HEK293 (cell line): ENCODE results near the gene SLC25A36.
"Not testable (repeated sequence)": the region's sequence is repeated elsewhere in the genome, so short reads cannot be mapped to it uniquely, and the experiment has no call there.

ENCODE experiments used
- ATF2 ChIP-seq: fragments of 450-650 bp; formaldehyde crosslinking; IDR thresholded peaks from 2 replicates; pipeline ENCODE4 v1.5.1; 2016; ENCODE audit warnings: missing biosample characterization, missing genetic modification characterization, low read depth
- REPIN1 ChIP-seq: fragments of 450-650 bp; formaldehyde crosslinking; IDR thresholded peaks from 2 replicates; pipeline ENCODE4 v1.5.1; 2017; ENCODE audit warnings: missing biosample characterization, missing genetic modification characterization, low read depth
- ZBTB7A ChIP-seq: fragments of 450-650 bp; formaldehyde crosslinking; IDR thresholded peaks from 2 replicates; pipeline ENCODE4 v1.5.1; 2016; ENCODE audit warnings: low read depth, missing biosample characterization, missing genetic modification characterization
- ZNF23 ChIP-seq: fragments of 450-650 bp; formaldehyde crosslinking; IDR thresholded peaks from 2 replicates; pipeline ENCODE4 v1.5.1; 2016; ENCODE audit warnings: missing biosample characterization, missing genetic modification characterization, borderline replicate concordance
- ZNF239 ChIP-seq: fragments of 450-650 bp; formaldehyde crosslinking; IDR thresholded peaks from 2 replicates; pipeline ENCODE4 v1.5.1; 2016; ENCODE audit warnings: missing biosample characterization, missing genetic modification characterization
- ZNF600 ChIP-seq: fragments of 450-650 bp; formaldehyde crosslinking; IDR thresholded peaks from 2 replicates; pipeline ENCODE4 v1.5.1; 2016; ENCODE audit warnings: missing biosample characterization, missing genetic modification characterization
- TF ChIP-seq, protein P1 (sequence below): fragments of 450-650 bp; formaldehyde crosslinking; IDR thresholded peaks from 2 replicates; pipeline ENCODE4 v1.5.1; 2016; ENCODE audit warnings: missing biosample characterization, missing genetic modification characterization
- TF ChIP-seq, protein P2 (sequence below): fragments of 450-650 bp; IDR thresholded peaks from 2 replicates; pipeline ENCODE4 v1.5.1; 2018; ENCODE audit warnings: missing biosample characterization, missing genetic modification characterization
- TF ChIP-seq, protein P3 (sequence below): fragments of 450-650 bp; formaldehyde crosslinking; IDR thresholded peaks from 2 replicates; pipeline ENCODE4 v1.5.1; 2016; ENCODE audit warnings: missing biosample characterization, missing genetic modification characterization

DNA sequence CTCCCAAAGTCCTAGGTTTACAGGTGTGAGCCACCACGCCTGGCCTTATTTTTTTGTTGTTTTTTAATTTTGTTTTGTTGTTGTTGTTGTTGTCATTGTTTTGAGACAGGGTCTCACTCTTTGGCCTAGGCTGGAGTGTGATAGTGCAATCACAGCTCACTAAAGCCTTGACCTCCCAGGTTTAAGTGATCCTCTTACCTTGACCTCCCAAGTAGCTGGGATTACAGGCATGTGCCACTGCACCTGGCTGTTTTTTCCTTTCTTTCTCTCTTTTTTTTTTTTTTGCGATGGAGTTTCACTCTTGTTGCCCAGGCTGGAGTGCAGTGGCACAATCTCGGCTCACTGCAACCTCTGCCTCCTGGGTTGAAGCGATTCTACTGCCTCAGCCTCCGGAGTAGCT is 10.1 kb downstream of the SLC25A36 start:
- not testable (repeated sequence) for TF ChIP-seq ZNF600 (tag by site-specific recombination); ZNF239; ZNF23; ATF2 (tag by site-specific recombination); ZBTB7A (tag by site-specific recombination); REPIN1 (tag by site-specific recombination)
- TF ChIP-seq, protein P1, sequence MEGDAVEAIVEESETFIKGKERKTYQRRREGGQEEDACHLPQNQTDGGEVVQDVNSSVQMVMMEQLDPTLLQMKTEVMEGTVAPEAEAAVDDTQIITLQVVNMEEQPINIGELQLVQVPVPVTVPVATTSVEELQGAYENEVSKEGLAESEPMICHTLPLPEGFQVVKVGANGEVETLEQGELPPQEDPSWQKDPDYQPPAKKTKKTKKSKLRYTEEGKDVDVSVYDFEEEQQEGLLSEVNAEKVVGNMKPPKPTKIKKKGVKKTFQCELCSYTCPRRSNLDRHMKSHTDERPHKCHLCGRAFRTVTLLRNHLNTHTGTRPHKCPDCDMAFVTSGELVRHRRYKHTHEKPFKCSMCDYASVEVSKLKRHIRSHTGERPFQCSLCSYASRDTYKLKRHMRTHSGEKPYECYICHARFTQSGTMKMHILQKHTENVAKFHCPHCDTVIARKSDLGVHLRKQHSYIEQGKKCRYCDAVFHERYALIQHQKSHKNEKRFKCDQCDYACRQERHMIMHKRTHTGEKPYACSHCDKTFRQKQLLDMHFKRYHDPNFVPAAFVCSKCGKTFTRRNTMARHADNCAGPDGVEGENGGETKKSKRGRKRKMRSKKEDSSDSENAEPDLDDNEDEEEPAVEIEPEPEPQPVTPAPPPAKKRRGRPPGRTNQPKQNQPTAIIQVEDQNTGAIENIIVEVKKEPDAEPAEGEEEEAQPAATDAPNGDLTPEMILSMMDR (tag by site-specific recombination): not testable (repeated sequence)
- TF ChIP-seq, protein P2, sequence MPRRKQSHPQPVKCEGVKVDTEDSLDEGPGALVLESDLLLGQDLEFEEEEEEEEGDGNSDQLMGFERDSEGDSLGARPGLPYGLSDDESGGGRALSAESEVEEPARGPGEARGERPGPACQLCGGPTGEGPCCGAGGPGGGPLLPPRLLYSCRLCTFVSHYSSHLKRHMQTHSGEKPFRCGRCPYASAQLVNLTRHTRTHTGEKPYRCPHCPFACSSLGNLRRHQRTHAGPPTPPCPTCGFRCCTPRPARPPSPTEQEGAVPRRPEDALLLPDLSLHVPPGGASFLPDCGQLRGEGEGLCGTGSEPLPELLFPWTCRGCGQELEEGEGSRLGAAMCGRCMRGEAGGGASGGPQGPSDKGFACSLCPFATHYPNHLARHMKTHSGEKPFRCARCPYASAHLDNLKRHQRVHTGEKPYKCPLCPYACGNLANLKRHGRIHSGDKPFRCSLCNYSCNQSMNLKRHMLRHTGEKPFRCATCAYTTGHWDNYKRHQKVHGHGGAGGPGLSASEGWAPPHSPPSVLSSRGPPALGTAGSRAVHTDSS: not testable (repeated sequence)
- TF ChIP-seq, protein P3, sequence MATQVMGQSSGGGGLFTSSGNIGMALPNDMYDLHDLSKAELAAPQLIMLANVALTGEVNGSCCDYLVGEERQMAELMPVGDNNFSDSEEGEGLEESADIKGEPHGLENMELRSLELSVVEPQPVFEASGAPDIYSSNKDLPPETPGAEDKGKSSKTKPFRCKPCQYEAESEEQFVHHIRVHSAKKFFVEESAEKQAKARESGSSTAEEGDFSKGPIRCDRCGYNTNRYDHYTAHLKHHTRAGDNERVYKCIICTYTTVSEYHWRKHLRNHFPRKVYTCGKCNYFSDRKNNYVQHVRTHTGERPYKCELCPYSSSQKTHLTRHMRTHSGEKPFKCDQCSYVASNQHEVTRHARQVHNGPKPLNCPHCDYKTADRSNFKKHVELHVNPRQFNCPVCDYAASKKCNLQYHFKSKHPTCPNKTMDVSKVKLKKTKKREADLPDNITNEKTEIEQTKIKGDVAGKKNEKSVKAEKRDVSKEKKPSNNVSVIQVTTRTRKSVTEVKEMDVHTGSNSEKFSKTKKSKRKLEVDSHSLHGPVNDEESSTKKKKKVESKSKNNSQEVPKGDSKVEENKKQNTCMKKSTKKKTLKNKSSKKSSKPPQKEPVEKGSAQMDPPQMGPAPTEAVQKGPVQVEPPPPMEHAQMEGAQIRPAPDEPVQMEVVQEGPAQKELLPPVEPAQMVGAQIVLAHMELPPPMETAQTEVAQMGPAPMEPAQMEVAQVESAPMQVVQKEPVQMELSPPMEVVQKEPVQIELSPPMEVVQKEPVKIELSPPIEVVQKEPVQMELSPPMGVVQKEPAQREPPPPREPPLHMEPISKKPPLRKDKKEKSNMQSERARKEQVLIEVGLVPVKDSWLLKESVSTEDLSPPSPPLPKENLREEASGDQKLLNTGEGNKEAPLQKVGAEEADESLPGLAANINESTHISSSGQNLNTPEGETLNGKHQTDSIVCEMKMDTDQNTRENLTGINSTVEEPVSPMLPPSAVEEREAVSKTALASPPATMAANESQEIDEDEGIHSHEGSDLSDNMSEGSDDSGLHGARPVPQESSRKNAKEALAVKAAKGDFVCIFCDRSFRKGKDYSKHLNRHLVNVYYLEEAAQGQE: not testable (repeated sequence)
